Hepatocyte (in vitro differentiated cells): Measurements from ENCODE around the gene B4GALT5.

ENCODE experiments used
- CTCF ChIP-seq: fragments of 200-600 bp; sonication (generic); IDR thresholded peaks from 2 replicates; pipeline ENCODE4 v1.5.1; 2016; ENCODE audit warnings: antibody characterized with exemption, mild to moderate bottlenecking; ENCODE audit not compliant: poor library complexity
- EZH2 ChIP-seq: fragments of 200-600 bp; sonication (generic); IDR thresholded peaks from 2 replicates; pipeline ENCODE4 v1.6.1; 2016; ENCODE audit warnings: antibody characterized with exemption, mild to moderate bottlenecking, borderline replicate concordance

- TF ChIP-seq CTCF (no peak), EZH2 (no peak)
Observed at GRCh38 chr20:49753133-49753532, 39.5 kb upstream of the B4GALT5 start.
